NOMO-1 treated with dmso at 0.1 percent for 144 hours (cell line): ENCODE results near the gene IGSF3.
"Not testable (repeated sequence)": the region's sequence is repeated elsewhere in the genome, so short reads cannot be mapped to it uniquely, and the experiment has no call there.

Source experiments
- DNase-seq: peaks from one replicate; lab custom pipeline; 2025; ENCODE audit not compliant: unreplicated experiment; lab: John Stamatoyannopoulos, UW

The IGSF3 gene

DNA sequence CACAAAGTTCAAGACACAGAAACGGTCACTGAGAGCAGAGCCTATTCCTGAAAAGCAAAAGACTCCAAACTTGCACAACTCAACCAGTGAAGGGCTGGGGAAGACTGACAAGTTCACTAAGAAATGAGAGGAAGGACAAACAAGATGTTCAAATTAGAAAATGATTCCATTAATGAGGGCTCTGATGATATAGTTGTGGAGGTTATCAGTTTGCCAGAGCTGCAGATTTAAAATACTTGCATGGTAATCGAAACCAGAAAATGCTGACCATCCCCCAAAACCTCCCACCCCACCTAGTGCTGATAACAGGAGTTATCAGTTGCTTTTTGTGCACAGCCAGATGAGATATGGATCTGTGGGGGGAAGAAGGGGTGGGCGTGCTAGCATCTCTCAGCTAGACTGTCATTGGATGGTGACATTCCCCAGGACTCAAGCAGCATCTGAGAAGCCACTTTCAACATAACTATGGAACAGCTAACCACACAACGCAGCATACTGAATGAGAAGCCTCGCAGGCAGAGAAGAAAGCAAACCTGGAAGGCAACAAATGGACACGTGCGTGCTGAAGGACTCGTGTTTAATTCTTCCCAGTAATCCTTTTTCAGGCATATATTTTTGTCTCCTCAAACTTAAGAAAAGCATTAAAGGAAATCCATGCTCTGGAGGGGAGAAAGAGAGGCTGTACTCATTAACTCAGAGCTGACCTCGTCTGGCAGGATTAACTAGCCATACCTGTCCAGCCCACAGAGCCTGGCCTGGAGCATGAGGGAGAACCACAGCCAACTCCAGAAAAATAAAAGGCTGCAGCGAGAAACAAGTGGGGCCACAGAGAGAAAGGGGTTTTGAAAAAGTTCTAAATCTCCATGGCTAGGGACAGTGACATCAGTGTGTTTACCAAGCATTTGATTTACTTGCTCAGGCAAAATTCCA lies 35.3 kb downstream of the IGSF3 start:
- DNase-seq = not testable (repeated sequence)

- DNase-seq = not testable (repeated sequence)
These were observed 36.0 kb downstream of the IGSF3 start for GRCh38 chr1:116631554-116631953.

- DNase-seq = not testable (repeated sequence)
These were observed 37.5 kb downstream of the IGSF3 start for GRCh38 chr1:116630057-116630456.

DNA sequence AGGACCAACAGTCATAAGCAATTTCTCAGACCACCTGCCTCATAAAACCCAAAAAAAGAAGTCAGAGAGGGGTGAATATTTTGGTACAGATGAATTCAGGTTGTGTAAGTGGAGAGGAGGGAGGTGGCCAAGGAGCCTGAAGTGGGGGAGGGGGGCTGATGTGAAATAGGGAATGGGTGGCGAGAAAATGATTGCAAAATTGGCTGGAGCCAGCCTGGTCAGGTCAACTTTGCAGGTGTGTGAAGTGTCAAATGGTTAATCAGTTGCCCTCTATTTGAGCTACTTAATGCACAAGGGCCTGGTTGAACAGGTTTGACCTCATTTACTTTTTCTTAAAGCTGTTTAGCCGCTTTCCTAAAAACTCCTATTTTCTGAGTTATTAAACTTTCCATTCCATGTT lies 38.1 kb downstream of the IGSF3 start:
- DNase-seq = not testable (repeated sequence)

GRCh38 chr1:116628448-116628847 lies 39.1 kb downstream of the IGSF3 start:
- DNase-seq = no peak

DNA sequence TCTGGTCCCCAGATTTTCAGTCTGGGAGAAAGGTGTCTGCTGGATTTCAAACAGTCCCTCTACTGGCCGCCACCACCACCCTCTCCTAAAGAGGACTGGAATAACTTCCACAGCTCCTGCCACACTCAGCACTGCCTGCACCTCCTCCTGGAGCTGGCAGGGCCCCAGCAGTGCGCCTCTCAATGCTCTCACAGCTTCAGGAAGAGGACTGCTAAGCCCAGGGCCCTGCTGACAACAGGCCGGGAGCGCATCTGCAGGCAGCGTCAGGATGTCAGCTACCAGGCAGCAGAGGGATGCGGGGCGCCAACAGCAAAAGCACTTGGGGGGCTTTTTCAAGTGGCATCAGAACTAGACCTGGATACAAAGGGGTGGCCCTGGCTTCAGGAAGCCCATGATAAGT lies 40.2 kb downstream of the IGSF3 start:
- DNase-seq = not testable (repeated sequence)

DNA sequence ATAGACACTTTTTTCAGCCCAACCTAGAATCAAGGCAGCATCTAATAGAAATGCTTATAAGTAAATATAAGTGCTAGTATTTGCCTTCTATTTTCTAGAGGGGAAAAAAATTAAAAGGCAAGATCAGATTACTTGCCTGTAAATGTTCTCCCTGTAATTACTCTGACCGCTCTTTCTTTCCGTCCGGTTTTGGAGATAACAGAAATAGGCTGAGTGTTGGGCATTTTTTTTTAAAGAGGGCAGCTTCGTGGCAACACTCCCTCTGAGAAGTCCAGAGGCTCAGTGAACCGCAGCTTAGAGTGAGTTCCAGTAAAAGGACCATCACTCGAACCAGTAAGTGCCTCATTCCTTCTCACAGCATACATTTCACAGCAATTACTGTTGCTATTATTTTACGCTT lies 40.6 kb downstream of the IGSF3 start:
- not testable (repeated sequence) for DNase-seq

- not testable (repeated sequence) for DNase-seq
These were observed 42.4 kb downstream of the IGSF3 start for GRCh38 chr1:116625155-116625554.

- DNase-seq = no peak
These were observed 43.5 kb downstream of the IGSF3 start for GRCh38 chr1:116624040-116624439.

DNA sequence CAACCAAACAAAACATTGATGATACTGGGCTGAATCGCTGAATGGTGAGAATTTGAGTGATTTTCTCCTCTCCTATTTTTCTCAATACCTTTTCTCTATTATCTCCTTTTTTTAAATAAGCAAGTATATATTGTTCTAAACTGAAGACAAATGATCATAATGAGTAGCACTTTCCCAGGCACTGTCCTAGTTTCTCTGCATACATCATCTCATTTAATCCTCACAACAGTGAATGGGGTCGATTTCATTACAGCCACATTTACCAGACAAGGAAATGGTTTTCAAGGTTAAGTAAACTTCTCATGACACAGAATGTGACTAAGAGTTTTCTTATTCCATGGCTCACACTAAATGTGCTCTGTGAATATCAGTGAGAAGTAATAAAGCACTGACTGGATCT lies 45.0 kb downstream of the IGSF3 start:
- not testable (repeated sequence) for DNase-seq

DNA sequence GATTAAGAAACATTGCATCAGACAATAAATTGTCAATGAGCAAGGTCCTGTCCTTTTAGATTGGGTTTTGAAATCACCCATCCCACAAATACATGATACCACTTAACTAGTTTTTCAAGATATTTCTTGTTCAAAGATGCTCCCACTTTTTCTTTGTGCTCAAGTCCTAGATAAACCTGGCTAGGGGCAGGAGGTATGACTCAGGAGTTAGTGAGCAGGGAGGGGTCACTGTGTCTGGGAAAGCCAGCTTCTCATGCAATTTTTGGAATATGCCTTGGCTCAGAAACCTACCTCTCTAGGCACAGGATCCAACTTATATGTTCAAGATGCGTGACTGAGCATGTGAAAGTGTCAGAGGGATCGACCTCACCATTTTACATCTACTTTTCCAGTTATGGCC lies 45.8 kb downstream of the IGSF3 start:
- DNase-seq = not testable (repeated sequence)

DNA sequence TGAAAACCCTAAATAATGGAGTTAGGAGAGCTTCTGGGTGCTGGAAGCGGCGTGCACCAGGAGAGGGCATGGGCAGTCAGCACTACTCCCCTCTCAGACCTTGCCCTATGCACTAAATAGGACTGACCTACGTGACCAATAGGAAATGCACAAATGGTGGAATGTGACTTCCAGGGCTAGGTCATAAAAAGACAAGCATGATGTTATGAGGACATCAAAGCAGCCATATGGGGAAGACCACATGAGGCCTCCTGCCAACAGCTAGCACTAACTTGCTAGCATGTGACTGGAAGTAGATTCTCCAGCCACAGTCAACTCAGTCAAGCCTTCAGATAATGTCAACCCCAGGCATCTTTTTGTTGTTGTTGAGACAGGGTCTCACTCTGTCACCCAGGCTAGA lies 47.1 kb downstream of the IGSF3 start:
- DNase-seq = not testable (repeated sequence)

- DNase-seq = not testable (repeated sequence)
These were observed 48.4 kb downstream of the IGSF3 start for GRCh38 chr1:116619106-116619505.

- not testable (repeated sequence) for DNase-seq
These were observed 49.7 kb downstream of the IGSF3 start for GRCh38 chr1:116617808-116618207.

DNA sequence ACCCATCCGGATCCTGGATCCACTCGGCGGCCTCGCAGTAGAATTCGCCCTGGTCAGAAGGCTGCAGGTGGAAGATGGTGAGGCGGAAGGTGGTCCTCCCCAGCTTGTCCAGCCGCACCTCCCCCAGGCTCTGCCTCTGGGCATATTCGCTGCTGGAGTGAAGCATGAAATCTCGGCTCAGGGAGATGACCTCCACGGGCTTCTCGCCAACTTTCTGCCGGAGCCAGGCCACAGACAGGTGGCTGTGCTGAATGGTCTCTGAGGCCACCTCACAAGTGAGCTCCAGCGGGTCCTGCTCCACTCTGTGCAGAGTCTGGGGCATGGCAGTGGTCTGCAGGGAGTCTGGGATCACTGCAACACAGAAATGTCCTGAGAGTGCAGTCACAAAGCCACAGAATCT lies 53.7 kb downstream of the IGSF3 start:
- not testable (repeated sequence) for DNase-seq

DNA sequence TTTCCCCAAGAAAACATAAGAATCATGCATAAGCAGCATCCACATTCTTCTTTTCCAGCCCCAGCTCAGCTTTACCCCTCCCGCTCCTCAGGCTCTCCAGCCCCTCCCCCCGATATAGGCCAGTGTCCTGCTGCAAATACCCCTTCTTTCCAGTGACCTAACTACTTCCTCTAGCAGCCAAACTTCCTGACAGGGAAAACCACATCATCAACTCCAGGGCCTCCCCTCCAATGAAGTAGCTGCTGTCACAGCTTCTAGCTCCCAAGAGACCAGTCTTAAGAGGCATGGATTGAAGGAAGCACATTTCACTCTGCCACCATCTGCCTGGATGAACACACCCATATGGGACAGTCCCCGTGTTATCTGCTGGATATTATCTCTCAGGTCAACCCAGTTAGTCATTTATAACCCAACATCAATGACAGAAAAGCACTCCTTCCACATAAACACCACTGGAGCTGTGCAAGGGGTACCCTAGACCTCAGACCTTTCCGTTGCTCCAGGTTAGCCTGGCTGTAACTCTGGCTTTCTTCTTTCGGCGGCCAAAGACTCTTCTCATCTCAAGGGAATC lies 57.6 kb downstream of the IGSF3 start:
- not testable (repeated sequence) for DNase-seq

- not testable (repeated sequence) for DNase-seq
These were observed 58.7 kb downstream of the IGSF3 start for GRCh38 chr1:116608841-116609240.

- DNase-seq = not testable (repeated sequence)
These were observed 59.4 kb downstream of the IGSF3 start for GRCh38 chr1:116608151-116608550.

DNA sequence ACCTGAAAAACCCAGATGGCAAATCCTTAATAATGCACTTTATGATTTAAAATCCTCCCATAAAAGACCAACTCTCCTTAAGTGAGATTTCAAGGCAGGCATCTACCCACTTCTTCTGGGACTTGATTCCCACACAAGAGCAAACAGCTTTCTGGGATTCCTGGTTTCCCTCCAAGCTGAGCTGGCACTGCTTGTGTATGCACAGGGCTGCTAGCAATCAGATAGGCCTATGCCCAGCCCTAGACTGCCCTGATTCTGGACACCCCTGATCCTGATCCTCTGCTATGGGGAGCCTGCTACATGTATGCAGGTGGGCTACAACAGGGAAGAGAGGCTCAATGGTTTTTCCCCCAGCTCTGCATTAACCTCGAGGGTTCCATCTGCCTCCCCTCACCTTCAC lies 60.1 kb downstream of the IGSF3 start:
- DNase-seq = not testable (repeated sequence)

- peak; percentile 83 for DNase-seq
These were observed 61.5 kb downstream of the IGSF3 start for GRCh38 chr1:116606067-116606466.

DNA sequence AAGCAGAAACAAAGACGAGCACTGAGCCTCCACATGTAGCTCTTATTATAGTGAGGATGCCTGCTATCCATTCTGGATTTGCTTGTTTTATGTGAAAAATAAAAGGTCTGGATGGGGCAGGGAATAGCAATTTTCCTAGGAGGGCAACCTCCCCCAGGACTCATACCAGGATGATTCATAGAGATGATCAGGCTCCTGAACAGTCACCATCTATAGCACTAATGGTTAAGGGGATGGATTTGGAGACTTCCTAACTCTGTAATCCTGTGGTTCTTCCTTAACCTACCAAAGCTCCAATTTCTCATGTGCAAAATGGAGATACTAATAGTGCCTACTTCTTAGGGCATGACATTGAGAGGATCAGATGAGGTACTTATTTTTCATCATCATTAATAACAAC lies 62.2 kb downstream of the IGSF3 start:
- no peak for DNase-seq

DNA sequence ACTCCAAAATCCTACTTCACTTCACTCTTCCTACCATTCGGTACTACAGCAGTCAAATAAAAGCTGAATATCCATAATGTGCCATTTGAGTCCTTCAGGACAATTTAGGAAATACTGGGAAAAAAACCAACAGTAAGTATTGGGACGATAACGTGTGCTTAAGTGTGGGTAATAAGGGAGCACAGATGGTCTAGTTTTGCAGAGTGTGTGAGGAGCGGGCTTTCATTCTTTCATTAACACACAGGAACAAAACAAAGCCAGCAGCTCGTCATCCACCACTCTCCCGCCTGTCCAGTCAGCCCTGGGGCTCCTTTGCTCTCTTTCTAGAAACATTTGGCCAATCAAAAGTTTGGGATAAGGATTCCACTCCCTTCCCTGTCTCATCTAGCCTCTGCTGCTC lies 63.1 kb downstream of the IGSF3 start:
- not testable (repeated sequence) for DNase-seq
